Activated CD4-positive, alpha-beta T cell treated with anti-CD3 and anti-CD28 coated beads for 36 hours (primary cell): ENCODE results near the gene SPATA7. TPM values are rescaled to one million over a fixed set of nuclear protein-coding genes. Genes with fewer than 3 reads are reported as not detected.

Experiments
- ATAC-seq: fragments of 200-7000 bp; cut with Tn5 transposase; one replicate; pipeline ENCODE4 v1.10.0; 2021; ENCODE audit warnings: mild to moderate bottlenecking, moderate library complexity
- CTCF ChIA-PET: fragments of 350-600 bp; sonication (Branson Sonifier 250); formaldehyde crosslinking; loops from one replicate; lab custom pipeline; 2021; ENCODE audit warnings: antibody characterized with exemption; lab: Charles Lee
- POLR2A ChIA-PET: fragments of 350-600 bp; sonication (Branson Sonifier 250); formaldehyde crosslinking; loops from one replicate; lab custom pipeline; 2021; ENCODE audit warnings: antibody characterized with exemption, inconsistent platforms; lab: Charles Lee
- DNase-seq: peaks from one replicate; pipeline ENCODE4 v3.0.0-alpha.2; 2020
- H3K27ac Mint-ChIP-seq: one replicate; pipeline ENCODE4 v1.8.0; 2021; ENCODE audit warnings: mixed read lengths
- H3K27me3 Mint-ChIP-seq: one replicate; pipeline ENCODE4 v1.8.0; 2021; ENCODE audit warnings: mixed read lengths
- H3K36me3 Mint-ChIP-seq: one replicate; pipeline ENCODE4 v1.8.0; 2021; ENCODE audit warnings: low read depth, mixed read lengths
- H3K4me1 Mint-ChIP-seq: one replicate; pipeline ENCODE4 v1.8.0; 2021; ENCODE audit warnings: mixed read lengths
- H3K4me3 Mint-ChIP-seq: one replicate; pipeline ENCODE4 v1.8.0; 2021; ENCODE audit warnings: mild to moderate bottlenecking, moderate library complexity, mixed read lengths
- H3K9me3 Mint-ChIP-seq: one replicate; pipeline ENCODE4 v1.8.0; 2021; ENCODE audit warnings: low read depth, mixed read lengths
- intact Hi-C, 2 experiments: fragments of 100-400 bp; cut with DNase I in 1 of 2; cut with micrococcal nuclease in 1 of 2; formaldehyde crosslinking; loops; one replicate each; pipeline versions ENCODE4 v1.14.2 to v1.15.1; 2022 to 2024; cut with DNase I, micrococcal nuclease
- total RNA-seq, 2 experiments: library from RNA; stranded (reverse); gene quantifications; one replicate each; pipeline ENCODE4 v1.2.3, GENCODE V29; 2021

SPATA7 gene, protein sequence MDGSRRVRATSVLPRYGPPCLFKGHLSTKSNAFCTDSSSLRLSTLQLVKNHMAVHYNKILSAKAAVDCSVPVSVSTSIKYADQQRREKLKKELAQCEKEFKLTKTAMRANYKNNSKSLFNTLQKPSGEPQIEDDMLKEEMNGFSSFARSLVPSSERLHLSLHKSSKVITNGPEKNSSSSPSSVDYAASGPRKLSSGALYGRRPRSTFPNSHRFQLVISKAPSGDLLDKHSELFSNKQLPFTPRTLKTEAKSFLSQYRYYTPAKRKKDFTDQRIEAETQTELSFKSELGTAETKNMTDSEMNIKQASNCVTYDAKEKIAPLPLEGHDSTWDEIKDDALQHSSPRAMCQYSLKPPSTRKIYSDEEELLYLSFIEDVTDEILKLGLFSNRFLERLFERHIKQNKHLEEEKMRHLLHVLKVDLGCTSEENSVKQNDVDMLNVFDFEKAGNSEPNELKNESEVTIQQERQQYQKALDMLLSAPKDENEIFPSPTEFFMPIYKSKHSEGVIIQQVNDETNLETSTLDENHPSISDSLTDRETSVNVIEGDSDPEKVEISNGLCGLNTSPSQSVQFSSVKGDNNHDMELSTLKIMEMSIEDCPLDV
- 1 to 10 TPM; 3.4 to 4.0 TPM for total RNA-seq

- H3K27me3 Mint-ChIP-seq, result no peaks in the 10 kb centered on the region
- CTCF ChIA-PET, result interaction anchor here (0.6 to 1.9 kb wide), 5 partner anchors 106 to 485 kb away, joined by 3 to 7 read pairs (median 3); no protein-coding TSS in a partner anchor
Measured at GRCh38 chr14:88385212-88386101, at the start of gene SPATA7. Gene SPATA7 (plus strand): TSS chr14:88385657. CDS start chr14:88385819, 162 bp downstream.

DNA sequence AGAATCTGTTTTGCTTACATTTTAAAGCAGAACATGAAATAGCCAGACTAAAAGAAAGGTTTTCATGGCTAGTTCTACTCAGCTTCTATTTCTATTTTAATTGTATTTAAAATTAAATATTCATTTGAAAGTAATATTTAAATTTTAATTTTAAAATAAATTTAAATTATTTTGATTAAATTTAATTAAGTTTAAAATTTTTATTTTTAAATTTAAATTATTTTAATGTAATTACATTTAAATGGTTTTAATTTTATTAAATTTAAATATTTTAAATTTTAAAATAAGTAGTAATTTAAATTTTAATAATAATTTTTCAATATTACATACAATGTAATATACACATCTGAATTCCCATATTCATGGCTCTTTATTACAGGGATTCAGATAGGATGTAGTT, 45.1 kb upstream of the SPATA7 start:
- ATAC-seq, result no peak
- Mint-ChIP-seq H3K36me3 (no peaks in the 10 kb centered on the region), H3K4me1 (no peaks in the 10 kb centered on the region), H3K4me3 (no peak overlapping the region), H3K9me3 (no peaks in the 10 kb centered on the region), H3K27me3 (peaks cover 13% of the 10 kb centered on the region), H3K27ac (no peak overlapping the region)
- ChIA-PET POLR2A (no interaction called here), CTCF (no interaction called here)
- no peak for DNase-seq
- intact Hi-C loops, result no loop called here

More at GRCh38 chr14:88385212-88386101, at the start of gene SPATA7:
- DNase-seq, result peak; percentile 93
- intact Hi-C loops, result loop anchor here in 1 of 2 experiments (2.0 to 10.0 kb wide), 4 partner anchors 177 to 441 kb away; partner anchors contain the start of genes GALC and ZC3H14
- ATAC-seq, result peak; percentile 99
- H3K36me3 Mint-ChIP-seq, result no peaks in the 10 kb centered on the region
- POLR2A ChIA-PET, result no interaction called here
- H3K4me3 Mint-ChIP-seq, result peak within 1 kb of the TSS; percentile 96
- peaks cover 17% of the 10 kb centered on the region for H3K4me1 Mint-ChIP-seq
- no peaks in the 10 kb centered on the region for H3K9me3 Mint-ChIP-seq
- peak within 1 kb of the TSS; percentile 88 for H3K27ac Mint-ChIP-seq

GRCh38 chr14:88342980-88343379, 42.5 kb upstream of the SPATA7 start:
- ChIA-PET POLR2A (interaction anchor here (0.6 kb wide), 1 partner anchor 104 kb away, joined by 3 read pairs; no protein-coding TSS in a partner anchor), CTCF (no interaction called here)
- intact Hi-C loops, result no loop called here
- Mint-ChIP-seq H3K4me1 (no peaks in the 10 kb centered on the region), H3K27me3 (peaks cover 9% of the 10 kb centered on the region), H3K36me3 (no peaks in the 10 kb centered on the region), H3K4me3 (no peak overlapping the region), H3K9me3 (no peaks in the 10 kb centered on the region), H3K27ac (no peak overlapping the region)
- DNase-seq (no peak), ATAC-seq (no peak)

DNA sequence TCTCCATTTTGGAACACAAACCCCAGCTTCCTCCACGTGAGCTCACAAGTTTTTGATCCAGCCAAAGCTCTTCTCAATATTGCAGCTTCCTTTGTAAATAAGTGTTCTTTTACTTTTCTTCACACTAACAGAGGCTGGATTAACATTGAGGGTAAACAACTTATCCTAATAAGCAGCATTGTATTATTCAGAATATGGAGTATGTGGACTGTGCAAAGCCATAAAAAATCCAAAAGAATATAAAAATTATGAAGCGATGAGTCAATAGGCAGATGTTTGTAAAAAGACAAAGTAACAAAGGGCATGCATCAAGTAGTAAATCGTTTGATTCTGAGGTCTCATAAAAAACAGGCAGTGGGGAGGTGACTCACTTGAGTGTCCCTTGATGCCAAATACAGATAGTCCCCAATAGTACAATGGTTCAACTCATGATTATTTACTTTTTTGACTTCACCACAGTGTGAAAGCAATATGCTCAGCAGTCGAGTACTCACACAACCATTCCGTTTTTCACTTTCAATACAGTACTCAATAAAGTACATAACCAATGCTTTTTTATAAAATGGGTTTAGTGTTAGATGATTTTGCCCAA, 39.3 kb upstream of the SPATA7 start:
- DNase-seq, result no peak
- POLR2A ChIA-PET, result no interaction called here

GRCh38 chr14:88348546-88348945, 36.9 kb upstream of the SPATA7 start:
- CTCF ChIA-PET, result no interaction called here
- Mint-ChIP-seq H3K9me3 (no peaks in the 10 kb centered on the region), H3K27me3 (peaks cover 3% of the 10 kb centered on the region), H3K36me3 (no peaks in the 10 kb centered on the region), H3K4me3 (no peak overlapping the region), H3K4me1 (no peaks in the 10 kb centered on the region), H3K27ac (no peak overlapping the region)
- DNase-seq (no peak), ATAC-seq (no peak)
- POLR2A ChIA-PET, result no interaction called here
- intact Hi-C loops, result no loop called here

More for the DNA sequence above, 39.3 kb upstream of the SPATA7 start:
- CTCF ChIA-PET, result no interaction called here
- Mint-ChIP-seq H3K9me3 (no peaks in the 10 kb centered on the region), H3K27ac (no peak overlapping the region), H3K4me1 (no peaks in the 10 kb centered on the region), H3K36me3 (no peaks in the 10 kb centered on the region), H3K4me3 (no peak overlapping the region), H3K27me3 (peaks cover 3% of the 10 kb centered on the region)
- intact Hi-C loops, result no loop called here
- ATAC-seq, result no peak

- Mint-ChIP-seq H3K4me1 (no peaks in the 10 kb centered on the region), H3K4me3 (no peak overlapping the region), H3K27ac (no peak overlapping the region), H3K9me3 (no peaks in the 10 kb centered on the region), H3K27me3 (peaks cover 3% of the 10 kb centered on the region), H3K36me3 (no peaks in the 10 kb centered on the region)
- CTCF ChIA-PET, result no interaction called here
- POLR2A ChIA-PET, result no interaction called here
- ATAC-seq (no peak), DNase-seq (no peak)
- intact Hi-C loops, result no loop called here
Measured at GRCh38 chr14:88351966-88352691, 33.3 kb upstream of the SPATA7 start.

DNA sequence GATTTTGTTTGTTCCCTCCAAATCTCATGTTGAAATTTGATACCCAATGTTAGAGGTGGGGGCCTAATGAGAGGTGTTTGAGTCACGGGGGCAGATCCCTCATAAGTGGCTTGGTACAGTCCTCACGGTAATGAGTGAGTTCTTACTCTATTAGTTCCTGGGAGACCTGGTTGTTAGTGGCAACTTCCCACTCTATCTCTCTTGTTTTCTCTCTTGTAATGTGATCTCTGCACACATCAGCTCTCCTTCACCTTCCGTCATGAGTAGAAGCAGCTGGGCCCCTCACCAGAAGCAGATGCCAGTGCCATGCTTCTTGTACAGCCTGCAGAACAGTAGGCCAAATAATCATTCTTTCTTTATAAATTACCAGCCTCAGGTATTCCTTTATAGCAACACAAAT, 32.8 kb upstream of the SPATA7 start:
- CTCF ChIA-PET, result no interaction called here
- ATAC-seq, result no peak
- DNase-seq, result no peak
- POLR2A ChIA-PET, result no interaction called here
- Mint-ChIP-seq H3K36me3 (no peaks in the 10 kb centered on the region), H3K27ac (no peak overlapping the region), H3K9me3 (no peaks in the 10 kb centered on the region), H3K4me1 (no peaks in the 10 kb centered on the region), H3K4me3 (no peak overlapping the region), H3K27me3 (peaks cover 3% of the 10 kb centered on the region)
- intact Hi-C loops, result no loop called here

DNA sequence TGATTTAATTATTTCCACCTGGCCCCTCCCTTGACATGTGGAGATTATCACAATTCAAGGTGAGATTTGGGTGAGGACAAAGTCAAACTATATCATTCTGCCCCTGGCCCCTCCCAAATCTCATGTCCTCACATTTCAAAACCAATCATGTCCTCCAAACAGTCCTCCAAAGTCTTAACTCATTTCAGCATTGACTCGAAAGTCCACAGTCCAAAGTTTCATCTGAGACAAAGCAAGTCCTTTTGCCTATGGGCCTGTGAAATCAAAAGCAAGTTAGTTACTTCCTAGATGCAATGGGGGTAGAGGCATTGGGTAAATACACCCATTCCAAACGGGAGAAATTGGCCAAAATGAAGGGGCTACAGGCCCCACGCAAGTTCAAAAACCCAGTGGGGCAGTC, 31.1 kb upstream of the SPATA7 start:
- Mint-ChIP-seq H3K36me3 (no peaks in the 10 kb centered on the region), H3K27me3 (peaks cover 3% of the 10 kb centered on the region), H3K9me3 (no peaks in the 10 kb centered on the region), H3K4me3 (no peak overlapping the region), H3K27ac (no peak overlapping the region), H3K4me1 (no peaks in the 10 kb centered on the region)
- POLR2A ChIA-PET, result no interaction called here
- ATAC-seq (no peak), DNase-seq (no peak)
- CTCF ChIA-PET, result no interaction called here
- intact Hi-C loops, result no loop called here

DNA sequence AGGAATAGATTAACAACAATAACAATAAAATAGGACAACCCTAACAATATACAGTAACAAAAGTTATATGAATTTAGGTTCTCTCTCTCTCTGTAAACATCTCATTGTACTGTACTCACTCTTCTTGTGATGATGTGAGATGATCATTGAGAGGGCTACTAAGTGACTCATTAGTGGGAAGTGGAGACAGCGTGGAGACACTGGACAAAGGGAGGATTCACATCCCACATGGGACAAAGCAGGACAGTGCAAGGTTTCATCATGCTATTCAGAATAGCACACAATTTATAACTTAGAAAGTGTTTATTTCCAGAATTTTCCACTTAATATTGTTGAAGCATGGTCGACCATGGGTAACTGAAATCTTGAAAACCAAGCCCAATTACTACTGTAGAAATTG, 26.0 kb upstream of the SPATA7 start:
- DNase-seq, result no peak
- no peak overlapping the region for H3K4me3 Mint-ChIP-seq
- intact Hi-C loops, result no loop called here
- ChIA-PET CTCF (interaction anchor here (0.7 kb wide), 1 partner anchor 45 kb away, joined by 3 read pairs; no protein-coding TSS in a partner anchor), POLR2A (no interaction called here)
- H3K9me3 Mint-ChIP-seq, result peaks cover 8% of the 10 kb centered on the region
- H3K27ac Mint-ChIP-seq, result no peak overlapping the region
- H3K27me3 Mint-ChIP-seq, result peaks cover 9% of the 10 kb centered on the region
- H3K4me1 Mint-ChIP-seq, result no peaks in the 10 kb centered on the region
- H3K36me3 Mint-ChIP-seq, result no peaks in the 10 kb centered on the region
- no peak for ATAC-seq

GRCh38 chr14:88363644-88364043, 21.8 kb upstream of the SPATA7 start:
- POLR2A ChIA-PET, result interaction anchor here (0.5 kb wide), 1 partner anchor 612 kb away, joined by 4 read pairs; no protein-coding TSS in a partner anchor
- CTCF ChIA-PET, result interaction anchor here (0.6 kb wide), 1 partner anchor 38 kb away, joined by 3 read pairs; no protein-coding TSS in a partner anchor
- intact Hi-C loops, result no loop called here
- Mint-ChIP-seq H3K4me3 (no peak overlapping the region), H3K27me3 (peaks cover 7% of the 10 kb centered on the region), H3K36me3 (no peaks in the 10 kb centered on the region), H3K9me3 (peaks cover 8% of the 10 kb centered on the region), H3K27ac (no peak overlapping the region), H3K4me1 (no peaks in the 10 kb centered on the region)
- ATAC-seq (no peak), DNase-seq (no peak)
